HepG2 (cell line): Measurements from ENCODE around the gene DTYMK. TPM values are rescaled to one million over a fixed set of nuclear protein-coding genes. Genes with fewer than 3 reads are reported as not detected.

ENCODE experiments used
- ADNP ChIP-seq: sonication (generic); formaldehyde crosslinking; IDR thresholded peaks from 2 replicates; pipeline ENCODE4 v1.4.0; 2020; ENCODE audit warnings: missing genetic modification reagents
- ARNTL ChIP-seq: sonication (generic); formaldehyde crosslinking; IDR thresholded peaks from 2 replicates; pipeline ENCODE4 v1.4.0; 2020; ENCODE audit warnings: mild to moderate bottlenecking, missing genetic modification reagents
- ATF3 ChIP-seq: sonication (generic); formaldehyde crosslinking; IDR thresholded peaks from 2 replicates; pipeline ENCODE4 v1.4.0; 2020; ENCODE audit warnings: missing genetic modification reagents
- IKZF4 ChIP-seq: sonication (generic); formaldehyde crosslinking; IDR thresholded peaks from 2 replicates; pipeline ENCODE4 v1.5.1; 2020; ENCODE audit warnings: borderline replicate concordance, mild to moderate bottlenecking, low read depth, missing genetic modification reagents; ENCODE audit errors: not compliant biosample characterization
- IRX3 ChIP-seq: sonication (generic); formaldehyde crosslinking; IDR thresholded peaks from 2 replicates; pipeline ENCODE4 v1.8.1; 2023; ENCODE audit warnings: mild to moderate bottlenecking, low read depth, missing genetic modification reagents, borderline replicate concordance
- JDP2 ChIP-seq: sonication (generic); formaldehyde crosslinking; IDR thresholded peaks from 2 replicates; pipeline ENCODE4 v1.8.1; 2022; ENCODE audit warnings: missing genetic modification reagents, borderline replicate concordance
- KLF6 ChIP-seq: IDR thresholded peaks from 2 replicates; pipeline ENCODE4 v1.8.0; 2016; ENCODE audit warnings: missing biosample characterization, missing genetic modification reagents
- KLF9 ChIP-seq: IDR thresholded peaks from 2 replicates; pipeline ENCODE4 v1.6.1; 2016; ENCODE audit warnings: low read depth
- NAIF1 ChIP-seq: sonication (generic); formaldehyde crosslinking; IDR thresholded peaks from 2 replicates; pipeline ENCODE4 v1.5.0; 2020; ENCODE audit warnings: mild to moderate bottlenecking, missing genetic modification reagents, borderline replicate concordance
- NKX3-1 ChIP-seq: sonication (generic); formaldehyde crosslinking; IDR thresholded peaks from 2 replicates; pipeline ENCODE4 v1.5.0; 2020; ENCODE audit warnings: missing genetic modification reagents
- PHB2 ChIP-seq: fragments of 450-650 bp; IDR thresholded peaks from 2 replicates; pipeline ENCODE4 v1.6.1; 2018; ENCODE audit not compliant: partially characterized antibody
- PHF5A ChIP-seq: IDR thresholded peaks from one replicate; pipeline ENCODE4 v1.6.1; 2018; ENCODE audit warnings: low read depth, missing genetic modification reagents; ENCODE audit not compliant: unreplicated experiment
- PHF8 ChIP-seq: sonication (generic); formaldehyde crosslinking; IDR thresholded peaks from 2 replicates; pipeline ENCODE4 v1.5.0; 2020; ENCODE audit warnings: missing genetic modification reagents
- REXO4 ChIP-seq: sonication (generic); formaldehyde crosslinking; IDR thresholded peaks from 2 replicates; pipeline ENCODE4 v1.8.0; 2022; ENCODE audit warnings: missing genetic modification reagents, mild to moderate bottlenecking, borderline replicate concordance
- SAP130 ChIP-seq: IDR thresholded peaks from 2 replicates; pipeline ENCODE4 v1.6.1; 2016; ENCODE audit warnings: low read depth
- SIN3A ChIP-seq: IDR thresholded peaks from 2 replicates; pipeline ENCODE4 v1.6.1; 2011; ENCODE audit warnings: low read depth, mild to moderate bottlenecking, control low read depth, low read length, borderline replicate concordance
- SNAI1 ChIP-seq: sonication (generic); formaldehyde crosslinking; IDR thresholded peaks from 2 replicates; pipeline ENCODE4 v1.5.0; 2020; ENCODE audit warnings: mild to moderate bottlenecking, missing genetic modification reagents, borderline replicate concordance
- SOX6 ChIP-seq, 2 experiments: fragments of 450-650 bp in 1 of 2; sonication (generic) in 1 of 2; formaldehyde crosslinking in 1 of 2; IDR thresholded peaks; 2 replicates each; pipeline versions ENCODE4 v1.4.0 to v1.6.1; 2017 to 2020; ENCODE audit warnings: antibody characterized with exemption in 1 of 2, mild to moderate bottlenecking in 1 of 2, missing genetic modification reagents in 1 of 2
- SPEN ChIP-seq: sonication (generic); formaldehyde crosslinking; IDR thresholded peaks from 2 replicates; pipeline ENCODE4 v1.5.1; 2020; ENCODE audit warnings: low read depth, mild to moderate bottlenecking, missing genetic modification reagents
- ZBTB42 ChIP-seq: sonication (generic); formaldehyde crosslinking; IDR thresholded peaks from 2 replicates; pipeline ENCODE4 v1.5.0; 2020; ENCODE audit warnings: mild to moderate bottlenecking, missing genetic modification reagents
- ZMYM2 ChIP-seq: sonication (generic); formaldehyde crosslinking; IDR thresholded peaks from 2 replicates; pipeline ENCODE4 v1.8.0; 2022; ENCODE audit warnings: mild to moderate bottlenecking, missing genetic modification reagents
- ZNF430 ChIP-seq: sonication (generic); formaldehyde crosslinking; IDR thresholded peaks from 2 replicates; pipeline ENCODE4 v1.9.0; 2021; ENCODE audit warnings: mild to moderate bottlenecking, missing genetic modification reagents
- ZNF431 ChIP-seq: sonication (generic); formaldehyde crosslinking; IDR thresholded peaks from 2 replicates; pipeline ENCODE4 v1.9.0; 2022; ENCODE audit warnings: missing genetic modification reagents, low read depth, mild to moderate bottlenecking, borderline replicate concordance
- ZNF546 ChIP-seq: sonication (generic); formaldehyde crosslinking; conservative IDR thresholded peaks from 2 replicates; pipeline ENCODE4 v1.8.1; 2023; ENCODE audit warnings: mild to moderate bottlenecking, missing genetic modification reagents
- ZNF549 ChIP-seq: sonication (generic); formaldehyde crosslinking; IDR thresholded peaks from 2 replicates; pipeline ENCODE4 v1.5.0; 2020; ENCODE audit warnings: missing genetic modification reagents
- ZNF552 ChIP-seq: sonication (generic); formaldehyde crosslinking; IDR thresholded peaks from 2 replicates; pipeline ENCODE4 v1.9.0; 2022; ENCODE audit warnings: missing genetic modification reagents, mild to moderate bottlenecking, borderline replicate concordance
- ZNF691 ChIP-seq: sonication (generic); formaldehyde crosslinking; IDR thresholded peaks from 2 replicates; pipeline ENCODE4 v1.4.0; 2020; ENCODE audit warnings: missing genetic modification reagents, low read depth, mild to moderate bottlenecking, borderline replicate concordance
- ZNF788 ChIP-seq: sonication (generic); formaldehyde crosslinking; IDR thresholded peaks from 2 replicates; pipeline ENCODE4 v1.5.0; 2020; ENCODE audit warnings: mild to moderate bottlenecking, missing genetic modification reagents, borderline replicate concordance
- ZSCAN21 ChIP-seq: sonication (generic); formaldehyde crosslinking; IDR thresholded peaks from 2 replicates; pipeline ENCODE4 v1.8.0; 2022; ENCODE audit warnings: mild to moderate bottlenecking, missing genetic modification reagents, moderate library complexity, borderline replicate concordance
- polyA plus RNA-seq, 8 experiments: library from polyadenylated mRNA; depleted of rRNA in 3 of 8; stranded (reverse) in 7 of 8; unstranded in 1 of 8; fragments of >200 nt; fragmentation: Illumina TruSeq in 4 of 8; extraction: Trizol in 4 of 8; gene quantifications; 2 replicates each; pipeline versions ENCODE4 v1.2.1 to v1.2.3, GENCODE V29; 2011 to 2016; ENCODE audit warnings: low read depth in 4 of 8, missing spikeins in 1 of 8, mixed read lengths in 1 of 8; ENCODE audit not compliant: insufficient read depth in 1 of 8
- total RNA-seq, 5 experiments: library from RNA; depleted of rRNA; stranded (reverse); fragments of >200 nt; fragmentation: Illumina TruSeq; extraction: Trizol; gene quantifications; 2 replicates each; pipeline ENCODE4 v1.2.3, GENCODE V29; 2016; ENCODE audit warnings: low read depth in 1 of 5
- TF ChIP-seq, protein P1 (sequence below): IDR thresholded peaks from 2 replicates; pipeline ENCODE4 v1.6.1; 2016; ENCODE audit warnings: low read depth, borderline replicate concordance

Gene DTYMK
- total and polyA plus RNA-seq, 2 of the 13 experiments (the other 11 are each of a cell fraction or from before 2014, with no cell fraction given): 57.5 to 134 TPM

DNA sequence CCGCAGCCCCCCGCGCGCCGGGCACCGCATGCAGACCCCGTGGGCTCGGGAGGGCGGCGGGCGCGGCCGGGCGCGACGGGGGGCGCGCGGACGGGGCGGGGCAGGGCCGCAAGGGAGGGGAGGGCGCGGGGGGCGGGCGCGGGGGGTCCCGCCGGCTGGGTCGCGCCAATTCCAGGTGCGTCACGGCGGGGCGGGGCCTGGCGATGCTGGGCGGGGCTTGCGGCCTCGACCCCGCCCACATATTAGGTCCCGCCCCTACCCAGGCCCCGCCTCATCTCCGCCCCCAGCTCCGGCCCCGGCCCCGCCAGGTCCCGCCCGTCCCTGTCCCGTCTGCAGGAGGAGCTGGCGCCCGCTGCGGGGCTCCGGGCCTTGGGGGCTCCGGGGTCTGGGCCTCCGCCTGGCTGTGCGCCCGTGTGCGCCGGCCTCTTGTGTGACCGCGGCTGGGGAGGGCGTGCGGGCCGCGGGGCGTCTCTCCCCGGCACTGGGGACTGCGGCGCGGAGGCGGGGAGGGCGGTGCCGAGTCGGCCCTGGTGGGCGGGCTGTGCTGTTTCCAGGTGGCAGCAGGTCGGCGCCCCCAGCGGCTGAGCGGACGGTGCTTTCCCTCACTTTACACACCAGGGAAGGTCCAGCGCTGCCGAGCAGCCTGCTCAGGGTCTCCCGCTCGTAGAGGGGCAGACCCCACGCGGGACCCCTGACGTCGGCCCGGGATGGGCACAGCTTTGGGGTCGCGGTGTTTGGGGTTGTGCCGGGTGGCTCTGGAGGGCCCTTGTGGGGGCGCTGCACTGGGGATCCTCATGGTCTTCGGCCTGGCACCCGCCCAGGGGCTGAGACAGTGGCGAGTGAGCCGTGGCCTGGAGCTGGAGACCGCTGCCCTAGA, 15.8 kb upstream of the DTYMK start (continued):
- peak; percentile 77; the same call in 1 of the 2 replicates for TF ChIP-seq ZNF788 (CRISPR knock-in tag)
- TF ChIP-seq REXO4: no peak
- TF ChIP-seq JDP2 (CRISPR knock-in tag): no peak
- peak; percentile 80 for TF ChIP-seq ZNF430 (CRISPR knock-in tag)
- no peak for TF ChIP-seq NKX3-1 (CRISPR knock-in tag)
- TF ChIP-seq, protein P1, sequence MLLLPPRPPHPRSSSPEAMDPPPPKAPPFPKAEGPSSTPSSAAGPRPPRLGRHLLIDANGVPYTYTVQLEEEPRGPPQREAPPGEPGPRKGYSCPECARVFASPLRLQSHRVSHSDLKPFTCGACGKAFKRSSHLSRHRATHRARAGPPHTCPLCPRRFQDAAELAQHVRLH (CRISPR knock-in tag): no peak
- TF ChIP-seq PHF5A (CRISPR knock-in tag): peak; percentile 36
- TF ChIP-seq ZSCAN21 (CRISPR knock-in tag): no peak
- TF ChIP-seq ZNF546 (CRISPR knock-in tag): peak; percentile 18; the same call in 1 of the 2 replicates
- no peak for TF ChIP-seq IKZF4 (CRISPR knock-in tag)
- TF ChIP-seq ARNTL (CRISPR knock-in tag): no peak; the same call in 1 of the 2 replicates
- peak; percentile 61; the same call in 1 of the 2 replicates for TF ChIP-seq SPEN (CRISPR knock-in tag)
- 0 out of 2 replicates have a peak, but pooled peaks have one; percentile 49 for TF ChIP-seq ZNF552 (CRISPR knock-in tag)
- TF ChIP-seq SOX6 (IDR thresholded peaks at IDR 0.05): no peak
- TF ChIP-seq SOX6 (CRISPR knock-in tag; IDR thresholded peaks at IDR 0.05): no peak
- TF ChIP-seq ZBTB42 (CRISPR knock-in tag): no peak
- TF ChIP-seq SNAI1 (CRISPR knock-in tag): no peak
- 0 out of 2 replicates have a peak, but pooled peaks have one; percentile 24 for TF ChIP-seq ZMYM2 (CRISPR knock-in tag)
- no peak for TF ChIP-seq ZNF549 (CRISPR knock-in tag)
- 0 out of 2 replicates have a peak, but pooled peaks have one; percentile 31 for TF ChIP-seq KLF9 (CRISPR knock-in tag)
- peak; percentile 96 for TF ChIP-seq SAP130
- TF ChIP-seq KLF6: peak; percentile 46; the same call in 1 of the 2 replicates
- no peak for TF ChIP-seq NAIF1 (CRISPR knock-in tag)
- TF ChIP-seq ZNF691 (CRISPR knock-in tag): peak; percentile 32; the same call in 1 of the 2 replicates
- TF ChIP-seq PHF8: peak; percentile 68
- 0 out of 2 replicates have a peak, but pooled peaks have one; percentile 41 for TF ChIP-seq ATF3 (CRISPR knock-in tag)
- TF ChIP-seq IRX3: peak; percentile 52
- TF ChIP-seq ADNP (CRISPR knock-in tag): no peak
- TF ChIP-seq SIN3A: peak; percentile 43; the same call in 1 of the 2 replicates
- TF ChIP-seq PHB2: no peak
- TF ChIP-seq ZNF431 (CRISPR knock-in tag): peak; percentile 59; the same call in 1 of the 2 replicates
